BE2C (cell line): ENCODE data around the gene ENGASE.

Experiments
- DNase-seq: peaks from one replicate; pipeline ENCODE4 v3.0.0-alpha.2; 2020
- H3K27me3 ChIP-seq: fragments of 250-450 bp; sonication (Bioruptor Pico); 2 replicates; pipeline ENCODE4 v1.5.1; 2020; ENCODE audit warnings: mild to moderate bottlenecking
- H3K36me3 ChIP-seq: fragments of 250-450 bp; sonication (Bioruptor Pico); 2 replicates; pipeline ENCODE4 v1.5.1; 2020; ENCODE audit warnings: mild to moderate bottlenecking
- H3K4me1 ChIP-seq: fragments of 250-450 bp; sonication (Bioruptor Pico); 2 replicates; pipeline ENCODE4 v1.5.1; 2020
- H3K4me3 ChIP-seq: 2 replicates; pipeline ENCODE4 v1.5.1; 2011; ENCODE audit warnings: low read depth, low read length
- H3K9me3 ChIP-seq: fragments of 250-450 bp; sonication (Bioruptor Pico); 2 replicates; pipeline ENCODE4 v1.5.1; 2020
- TF ChIP-seq, protein P1 (sequence below): IDR thresholded peaks from 2 replicates; pipeline ENCODE4 v1.5.1; 2012; ENCODE audit warnings: mild to moderate bottlenecking, low read depth, low read length

The ENGASE gene

DNA sequence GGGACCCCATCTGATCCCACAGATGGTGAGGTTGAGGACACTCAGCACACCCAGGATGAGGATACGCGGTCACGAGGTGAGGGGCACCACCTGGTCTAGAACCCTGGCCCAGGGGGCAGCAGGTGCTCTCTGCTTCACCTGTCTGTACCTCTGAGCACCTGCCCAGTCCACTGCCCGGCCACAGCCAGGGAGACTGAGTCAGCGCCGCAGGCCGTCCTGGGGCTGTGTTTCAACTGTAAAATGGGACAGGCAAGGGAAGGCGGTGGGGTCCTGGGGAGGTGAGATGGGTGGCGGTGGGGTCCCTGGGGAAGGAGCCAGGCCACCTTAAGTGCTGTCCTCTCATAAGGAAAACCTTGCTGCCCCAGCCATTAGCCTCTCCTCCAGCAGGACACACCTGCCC is 60.4 kb downstream of the ENGASE start:
- Histone ChIP-seq H3K4me1 (no peaks in the 10 kb centered on the region), H3K4me3 (no peak overlapping the region), H3K36me3 (no peaks in the 10 kb centered on the region), H3K9me3 (no peaks in the 10 kb centered on the region), H3K27me3 (peaks cover 77% of the 10 kb centered on the region)
- TF ChIP-seq, protein P1, sequence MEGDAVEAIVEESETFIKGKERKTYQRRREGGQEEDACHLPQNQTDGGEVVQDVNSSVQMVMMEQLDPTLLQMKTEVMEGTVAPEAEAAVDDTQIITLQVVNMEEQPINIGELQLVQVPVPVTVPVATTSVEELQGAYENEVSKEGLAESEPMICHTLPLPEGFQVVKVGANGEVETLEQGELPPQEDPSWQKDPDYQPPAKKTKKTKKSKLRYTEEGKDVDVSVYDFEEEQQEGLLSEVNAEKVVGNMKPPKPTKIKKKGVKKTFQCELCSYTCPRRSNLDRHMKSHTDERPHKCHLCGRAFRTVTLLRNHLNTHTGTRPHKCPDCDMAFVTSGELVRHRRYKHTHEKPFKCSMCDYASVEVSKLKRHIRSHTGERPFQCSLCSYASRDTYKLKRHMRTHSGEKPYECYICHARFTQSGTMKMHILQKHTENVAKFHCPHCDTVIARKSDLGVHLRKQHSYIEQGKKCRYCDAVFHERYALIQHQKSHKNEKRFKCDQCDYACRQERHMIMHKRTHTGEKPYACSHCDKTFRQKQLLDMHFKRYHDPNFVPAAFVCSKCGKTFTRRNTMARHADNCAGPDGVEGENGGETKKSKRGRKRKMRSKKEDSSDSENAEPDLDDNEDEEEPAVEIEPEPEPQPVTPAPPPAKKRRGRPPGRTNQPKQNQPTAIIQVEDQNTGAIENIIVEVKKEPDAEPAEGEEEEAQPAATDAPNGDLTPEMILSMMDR, result no peak
- DNase-seq, result no peak

GRCh38 chr17:79135628-79136405 is 61.2 kb downstream of the ENGASE start:
- TF ChIP-seq, protein P1, result no peak
- Histone ChIP-seq H3K36me3 (no peaks in the 10 kb centered on the region), H3K4me1 (no peaks in the 10 kb centered on the region), H3K9me3 (no peaks in the 10 kb centered on the region), H3K4me3 (no peak overlapping the region), H3K27me3 (peaks cover 77% of the 10 kb centered on the region)
- no peak for DNase-seq
